PC-9 (cell line): ENCODE data around the gene MLXIP. TPM values are rescaled to one million over a fixed set of nuclear protein-coding genes. Genes with fewer than 3 reads are reported as not detected.

Experiments
- BruUV-seq: library from RNA; stranded (reverse); fragments of 400-500 nt; replicated peaks from 2 replicates; lab custom pipeline; 2021; lab: Mats Ljungman, UMichigan
- CTCF ChIA-PET: fragments of 300-600 bp; sonication (Branson Sonifier 250); formaldehyde crosslinking; loops from one replicate; lab custom pipeline; 2022; ENCODE audit warnings: antibody characterized with exemption; lab: Charles Lee
- POLR2A ChIA-PET: fragments of 300-600 bp; sonication (Branson Sonifier 250); formaldehyde crosslinking; loops from one replicate; lab custom pipeline; 2022; ENCODE audit warnings: antibody characterized with exemption; ENCODE audit not compliant: unreplicated experiment; lab: Charles Lee
- DNase-seq, 2 experiments: peaks; one replicate each; pipeline versions ENCODE4 v3.0.0 to v3.0.0-alpha.2; 2015 to 2022; ENCODE audit warnings: mixed read lengths in 1 of 2
- H2AFZ ChIP-seq: fragments of 200-600 bp; sonication (generic); 2 replicates; pipeline ENCODE4 v1.8.1; 2017; ENCODE audit warnings: antibody characterized with exemption
- H3F3A ChIP-seq: fragments of 200-600 bp; sonication (generic); 2 replicates; pipeline ENCODE4 v1.8.1; 2017; ENCODE audit warnings: antibody characterized with exemption, mild to moderate bottlenecking, low read depth; ENCODE audit not compliant: insufficient read depth
- H3K27ac ChIP-seq: fragments of 200-600 bp; sonication (generic); 2 replicates; pipeline ENCODE4 v1.6.1; 2016; ENCODE audit warnings: mixed run types
- H3K27me3 ChIP-seq: fragments of 200-600 bp; sonication (generic); 2 replicates; pipeline ENCODE4 v1.6.1; 2016; ENCODE audit warnings: low read depth, mixed run types; ENCODE audit not compliant: insufficient read depth
- H3K36me3 ChIP-seq: fragments of 200-600 bp; sonication (generic); 2 replicates; pipeline ENCODE4 v1.6.1; 2016; ENCODE audit warnings: low read depth, mixed run types
- H3K4me1 ChIP-seq: fragments of 200-600 bp; sonication (generic); replicated peaks from 2 replicates; pipeline ENCODE4 v1.6.1; 2016; ENCODE audit warnings: mixed run types; ENCODE audit not compliant: insufficient read depth
- H3K4me2 ChIP-seq: fragments of 200-600 bp; sonication (generic); 2 replicates; pipeline ENCODE4 v1.6.1; 2017; ENCODE audit warnings: mixed run types
- H3K4me3 ChIP-seq: fragments of 200-600 bp; sonication (generic); 2 replicates; pipeline ENCODE4 v1.6.1; 2016; ENCODE audit warnings: mixed run types
- H3K79me2 ChIP-seq: fragments of 200-600 bp; sonication (generic); 2 replicates; pipeline ENCODE4 v1.6.1; 2017; ENCODE audit warnings: low read depth, mixed run types
- H3K9me2 ChIP-seq: fragments of 200-600 bp; sonication (generic); 2 replicates; pipeline ENCODE4 v1.8.1; 2017; ENCODE audit warnings: mild to moderate bottlenecking; ENCODE audit not compliant: insufficient read depth
- H3K9me3 ChIP-seq: fragments of 200-600 bp; sonication (generic); 2 replicates; pipeline ENCODE4 v1.8.1; 2016; ENCODE audit warnings: low read depth; ENCODE audit not compliant: insufficient read depth
- H4K20me1 ChIP-seq: fragments of 200-600 bp; sonication (generic); 2 replicates; pipeline ENCODE4 v1.8.1; 2017; ENCODE audit not compliant: insufficient read depth
- CTCF ChIP-seq: fragments of 200-600 bp; sonication (generic); conservative IDR thresholded peaks from 2 replicates; pipeline ENCODE4 v1.6.1; 2017; ENCODE audit warnings: mixed run types, antibody characterized with exemption, mild to moderate bottlenecking, moderate library complexity
- EZH2 ChIP-seq: fragments of 200-600 bp; sonication (generic); IDR thresholded peaks from 2 replicates; pipeline ENCODE4 v1.8.0; 2017; ENCODE audit warnings: antibody characterized with exemption, low read depth
- intact Hi-C: fragments of 100-400 bp; cut with micrococcal nuclease; formaldehyde crosslinking; loops from one replicate; pipeline ENCODE4 v1.10.0; 2022; ENCODE audit not compliant: unreplicated experiment
- total RNA-seq: library from RNA; stranded (reverse); gene quantifications from 2 replicates; pipeline ENCODE4 v1.2.3, GENCODE V29; 2021

Gene MLXIP
- total RNA-seq, 1 experiment from 2014 or later, result 83.3 TPM

- Histone ChIP-seq H3K36me3 (no peaks in the 10 kb centered on the region), H3K4me3 (no peak overlapping the region), H2AFZ (no peak overlapping the region), H3K27me3 (no peaks in the 10 kb centered on the region), H3K4me1 (peaks cover 6% of the 10 kb centered on the region), H3K9me2 (no peaks in the 10 kb centered on the region), H3K79me2 (0 out of 2 replicates have a peak, but pooled peaks cover 6% of the 10 kb centered on the region), H3F3A (peaks cover 3% of the 10 kb centered on the region; the same call in 1 of the 2 replicates), H3K27ac (no peak overlapping the region), H3K4me2 (no peak overlapping the region), H3K9me3 (no peaks in the 10 kb centered on the region), H4K20me1 (no peaks in the 10 kb centered on the region)
- ChIA-PET CTCF (no interaction called here), POLR2A (no interaction called here)
- intact Hi-C loops, result loop anchor here (10.0 kb wide), 1 partner anchor 105 kb away; no protein-coding TSS in a partner anchor
- TF ChIP-seq EZH2 (no peak), CTCF (no peak)
- peak in 1 of 2 experiments; percentile 73 for DNase-seq
- no TSS peak for BruUV-seq
Observed at GRCh38 chr12:122029620-122030423, 48.7 kb upstream of the MLXIP start.

- Histone ChIP-seq H3K4me1 (peaks cover 13% of the 10 kb centered on the region), H3F3A (peaks cover 10% of the 10 kb centered on the region; the same call in 1 of the 2 replicates), H3K9me3 (no peaks in the 10 kb centered on the region), H3K36me3 (no peaks in the 10 kb centered on the region), H3K4me3 (no peak overlapping the region), H3K4me2 (no peak overlapping the region), H3K27ac (no peak overlapping the region), H3K9me2 (no peaks in the 10 kb centered on the region), H3K79me2 (0 out of 2 replicates have a peak, but pooled peaks cover 6% of the 10 kb centered on the region), H3K27me3 (no peaks in the 10 kb centered on the region), H2AFZ (no peak overlapping the region), H4K20me1 (no peaks in the 10 kb centered on the region)
- no TSS peak for BruUV-seq
- DNase-seq, result no peak
- intact Hi-C loops, result loop anchor here (10.0 kb wide), 1 partner anchor 106 kb away; no protein-coding TSS in a partner anchor
- ChIA-PET POLR2A (no interaction called here), CTCF (no interaction called here)
- TF ChIP-seq EZH2, result no peak
- no peak for TF ChIP-seq CTCF
Observed at GRCh38 chr12:122030424-122031035, 48.0 kb upstream of the MLXIP start.

DNA sequence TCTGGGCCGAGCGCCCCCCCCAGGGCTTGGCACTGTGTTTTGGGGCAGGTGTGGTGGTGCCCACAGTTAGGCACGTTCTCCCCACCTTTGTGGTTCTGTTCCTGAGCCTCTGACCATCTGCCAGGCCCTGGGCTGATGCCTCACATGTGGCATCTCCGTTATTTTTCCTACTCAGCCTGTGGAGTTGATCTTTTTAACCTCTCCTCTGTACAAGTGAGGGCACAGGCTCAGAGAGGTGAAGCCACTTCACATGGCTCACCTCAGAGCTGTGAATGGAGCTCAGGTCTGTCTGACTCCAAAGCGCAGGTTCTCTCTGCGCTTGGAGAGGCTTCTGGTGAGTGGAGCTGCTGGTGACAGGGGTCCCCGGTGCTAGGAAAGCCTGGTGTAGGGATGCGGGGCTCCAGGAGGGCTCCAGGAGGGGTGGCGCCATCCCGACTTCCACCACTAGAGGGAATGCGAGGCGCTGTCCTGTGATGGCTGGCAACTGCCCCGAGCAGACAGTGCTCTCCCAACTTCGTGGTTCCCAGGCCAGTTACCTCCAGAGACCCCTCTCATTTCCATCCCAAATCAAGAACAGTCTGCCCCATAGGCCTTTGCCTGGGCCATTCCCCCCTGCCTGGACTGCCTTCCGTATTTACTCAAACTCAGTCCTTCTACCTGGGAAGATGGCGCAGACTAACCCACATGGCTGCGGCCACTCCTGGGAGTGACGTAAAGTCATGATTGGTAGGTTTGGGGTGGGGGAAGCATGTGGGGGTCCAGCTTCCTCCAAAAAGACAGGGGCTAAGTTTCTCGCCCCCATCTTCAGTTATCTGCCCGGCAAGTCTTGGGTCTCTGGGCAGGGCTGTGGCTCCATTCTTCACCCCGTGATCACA lies 47.0 kb upstream of the MLXIP start:
- ChIA-PET CTCF (interaction anchor here (0.5 kb wide), 1 partner anchor 558 kb away, joined by 4 read pairs; no protein-coding TSS in a partner anchor), POLR2A (interaction anchor here (0.5 kb wide), 1 partner anchor 370 kb away, joined by 3 read pairs; no protein-coding TSS in a partner anchor)
- no TSS peak for BruUV-seq
- H2AFZ ChIP-seq, result no peak overlapping the region
- peaks cover 20% of the 10 kb centered on the region for H3K4me1 ChIP-seq
- no peaks in the 10 kb centered on the region for H3K36me3 ChIP-seq
- H3K79me2 ChIP-seq, result 0 out of 2 replicates have a peak, but pooled peaks cover 6% of the 10 kb centered on the region
- no peaks in the 10 kb centered on the region for H3K27me3 ChIP-seq
- H3F3A ChIP-seq, result peaks cover 11% of the 10 kb centered on the region; the same call in 1 of the 2 replicates
- H3K9me2 ChIP-seq, result no peaks in the 10 kb centered on the region
- intact Hi-C loops, result loop anchor here (10.0 kb wide), 1 partner anchor 107 kb away; no protein-coding TSS in a partner anchor
- H3K27ac ChIP-seq, result no peak overlapping the region
- H4K20me1 ChIP-seq, result no peaks in the 10 kb centered on the region
- H3K4me2 ChIP-seq, result no peak overlapping the region
- peak in 1 of 2 experiments; percentile 37 for DNase-seq
- no peak for TF ChIP-seq EZH2
- peak; percentile 77 for TF ChIP-seq CTCF
- H3K4me3 ChIP-seq, result no peak overlapping the region
- no peaks in the 10 kb centered on the region for H3K9me3 ChIP-seq
